Activated CD8-positive, alpha-beta memory T cell treated with anti-CD3 and anti-CD28 coated beads, Interleukin-2, amount 50 U/mL, for 24 hours (primary cell): ENCODE results near the gene ATF1.
"Not testable (repeated sequence)": the region's sequence is repeated elsewhere in the genome, so short reads cannot be mapped to it uniquely, and the experiment has no call there.

Source experiments
- DNase-seq: peaks from one replicate; pipeline ENCODE4 v3.0.0-alpha.2; 2020; ENCODE audit errors: extremely low read depth

ATF1 gene

DNA sequence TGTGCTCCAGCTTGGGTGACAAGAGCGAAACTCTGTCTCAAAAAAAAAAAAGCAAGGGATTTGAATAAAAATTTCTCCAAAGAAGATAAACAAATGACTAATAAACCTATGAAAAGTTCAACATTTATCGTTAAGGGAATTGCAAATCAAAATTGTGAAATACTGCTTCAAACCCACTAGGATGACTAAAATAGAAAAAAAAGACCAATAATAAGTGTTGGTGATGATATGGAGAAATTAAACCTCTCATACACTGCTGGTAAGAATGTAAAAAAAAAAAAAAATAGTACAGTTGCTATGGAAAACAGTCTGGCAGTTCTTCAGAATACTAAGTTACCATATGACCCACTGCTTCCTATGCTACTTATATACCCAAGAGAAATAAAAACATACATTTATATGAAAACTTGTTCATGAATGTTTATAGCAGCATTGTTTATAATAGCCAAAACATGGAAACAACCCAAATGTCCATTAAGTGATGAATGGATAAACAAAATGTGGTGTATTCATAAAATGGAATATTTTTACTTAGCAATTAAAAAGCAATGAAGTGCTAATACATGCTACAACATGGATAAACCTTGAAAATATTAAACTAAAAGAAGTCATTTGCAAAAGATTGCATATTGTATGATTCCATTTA is 39.5 kb downstream of the ATF1 start:
- DNase-seq = no peak

GRCh38 chr12:50806176-50806575 is 42.3 kb downstream of the ATF1 start:
- no peak for DNase-seq

DNA sequence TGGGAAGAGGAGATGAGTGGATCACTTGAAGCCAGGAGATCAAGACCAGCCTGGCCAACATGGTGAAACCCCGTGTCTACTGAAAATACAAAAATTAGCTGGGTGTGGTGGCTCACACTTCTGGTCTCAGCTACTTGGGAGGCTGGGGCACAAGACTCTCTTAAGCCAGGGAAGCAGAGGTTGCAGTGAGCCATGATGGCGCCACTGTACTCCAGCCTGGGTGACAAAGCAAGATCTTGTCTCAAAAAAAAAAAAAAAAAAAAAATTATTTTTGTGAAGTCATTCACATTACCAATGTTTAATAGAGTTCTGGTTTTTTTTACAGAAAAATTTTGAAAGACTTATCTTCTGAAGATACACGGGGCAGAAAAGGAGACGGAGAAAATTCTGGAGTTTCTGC is 45.2 kb downstream of the ATF1 start:
- DNase-seq = not testable (repeated sequence)

GRCh38 chr12:50814921-50815320 is 51.0 kb downstream of the ATF1 start:
- not testable (repeated sequence) for DNase-seq

DNA sequence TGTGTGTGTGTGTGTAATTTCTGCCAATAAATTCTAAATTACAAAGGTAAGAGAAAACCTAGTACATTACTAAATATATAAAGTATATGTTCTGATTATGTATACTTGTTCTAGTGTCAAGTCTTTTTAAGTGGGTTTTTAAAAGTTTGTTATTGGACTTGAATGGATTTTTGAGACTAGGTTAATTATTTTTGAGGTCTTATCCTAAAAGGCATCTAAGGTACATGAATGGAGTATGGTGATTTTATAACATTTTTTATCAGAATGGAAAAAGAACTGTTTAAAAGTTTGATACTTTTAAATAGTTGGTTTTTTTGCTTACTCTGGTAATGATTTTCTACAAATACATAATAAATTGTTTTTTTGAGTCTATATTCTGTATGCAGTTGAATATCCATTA is 56.3 kb downstream of the ATF1 start:
- no peak for DNase-seq

- DNase-seq = no peak
These were observed 58.2 kb downstream of the ATF1 start for GRCh38 chr12:50822082-50822481.

GRCh38 chr12:50823724-50824123 is 59.8 kb downstream of the ATF1 start:
- not testable (repeated sequence) for DNase-seq

DNA sequence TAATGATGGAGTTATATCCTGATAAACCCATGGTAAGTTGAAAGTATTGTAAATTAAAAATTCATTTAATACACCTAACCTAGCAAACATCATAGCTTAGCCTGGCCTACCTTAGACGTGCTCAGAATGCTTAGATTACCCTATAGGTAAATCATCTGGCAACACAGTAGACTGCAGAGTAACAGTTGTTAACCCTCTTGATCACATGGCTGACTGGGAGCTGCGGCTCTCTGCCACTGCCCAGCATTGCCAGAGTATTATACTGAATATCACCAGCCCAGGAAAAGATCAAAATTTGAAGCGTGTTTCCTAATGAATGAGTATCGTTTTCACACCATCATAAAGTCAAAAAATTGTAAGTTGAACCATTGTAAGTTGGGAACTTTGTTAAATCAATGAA is 61.0 kb downstream of the ATF1 start:
- DNase-seq = no peak

- DNase-seq = no peak
These were observed 61.5 kb downstream of the ATF1 start for GRCh38 chr12:50825372-50825838.

- DNase-seq = no peak
These were observed 64.2 kb downstream of the ATF1 start for GRCh38 chr12:50828121-50828520.

DNA sequence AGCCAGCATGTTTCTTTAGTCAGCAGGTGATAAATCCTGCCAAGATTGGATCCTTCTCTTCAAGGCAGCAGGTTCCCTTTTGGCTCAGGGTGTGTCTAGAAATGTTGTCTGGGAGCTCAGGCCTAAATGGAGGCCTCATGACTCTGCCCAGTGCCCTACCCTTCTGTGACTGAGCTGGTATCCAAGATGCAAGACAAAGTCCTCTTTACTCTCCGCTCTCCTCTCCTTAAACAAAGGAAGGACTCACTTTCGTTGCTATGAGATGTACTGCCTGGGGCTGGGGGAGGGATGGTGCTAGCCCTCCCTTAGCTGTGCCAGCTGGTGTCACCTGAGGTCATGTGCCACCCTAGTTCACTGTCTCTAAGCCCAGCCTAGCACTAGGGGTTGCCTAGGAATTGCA is 65.0 kb downstream of the ATF1 start:
- no peak for DNase-seq

DNA sequence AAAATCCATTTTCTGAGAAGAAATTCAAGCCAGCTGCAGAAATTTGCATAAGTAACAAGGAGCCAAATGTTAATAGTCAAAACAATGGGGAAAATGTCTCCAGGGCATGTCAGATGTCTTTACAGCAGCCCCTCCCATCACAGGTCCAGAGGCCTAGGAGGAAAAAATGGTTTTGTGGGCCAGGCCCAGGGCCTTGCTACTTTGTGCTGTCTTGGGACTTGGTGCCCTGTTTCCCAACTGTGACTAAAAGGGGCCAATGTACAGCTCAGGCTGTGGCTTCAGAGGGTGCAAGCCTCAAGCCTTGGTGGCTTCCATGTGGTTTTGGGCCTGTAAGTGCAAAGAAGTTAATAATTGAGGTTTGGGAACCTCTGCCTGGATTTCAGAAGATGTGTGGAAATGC is 69.9 kb downstream of the ATF1 start:
- not testable (repeated sequence) for DNase-seq

DNA sequence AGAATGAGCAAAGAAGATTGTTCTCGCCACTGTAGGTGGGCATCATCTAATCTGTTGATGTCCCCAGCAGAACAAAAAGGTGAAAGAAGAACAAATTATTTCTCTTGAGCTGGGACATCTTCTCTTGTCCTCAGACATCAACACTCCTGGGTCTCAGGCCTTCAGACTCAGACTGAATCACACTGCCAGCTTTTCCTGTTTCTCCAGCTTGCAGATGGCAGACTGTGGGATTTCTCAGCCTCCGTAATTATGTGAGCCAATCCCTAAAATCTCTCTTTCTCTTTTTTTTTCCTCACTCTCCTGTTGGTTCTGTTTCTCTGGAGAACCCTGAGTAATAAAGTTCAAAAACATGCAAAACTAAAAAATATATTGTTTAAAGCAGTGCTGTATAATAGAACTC is 75.1 kb downstream of the ATF1 start:
- DNase-seq = no peak

DNA sequence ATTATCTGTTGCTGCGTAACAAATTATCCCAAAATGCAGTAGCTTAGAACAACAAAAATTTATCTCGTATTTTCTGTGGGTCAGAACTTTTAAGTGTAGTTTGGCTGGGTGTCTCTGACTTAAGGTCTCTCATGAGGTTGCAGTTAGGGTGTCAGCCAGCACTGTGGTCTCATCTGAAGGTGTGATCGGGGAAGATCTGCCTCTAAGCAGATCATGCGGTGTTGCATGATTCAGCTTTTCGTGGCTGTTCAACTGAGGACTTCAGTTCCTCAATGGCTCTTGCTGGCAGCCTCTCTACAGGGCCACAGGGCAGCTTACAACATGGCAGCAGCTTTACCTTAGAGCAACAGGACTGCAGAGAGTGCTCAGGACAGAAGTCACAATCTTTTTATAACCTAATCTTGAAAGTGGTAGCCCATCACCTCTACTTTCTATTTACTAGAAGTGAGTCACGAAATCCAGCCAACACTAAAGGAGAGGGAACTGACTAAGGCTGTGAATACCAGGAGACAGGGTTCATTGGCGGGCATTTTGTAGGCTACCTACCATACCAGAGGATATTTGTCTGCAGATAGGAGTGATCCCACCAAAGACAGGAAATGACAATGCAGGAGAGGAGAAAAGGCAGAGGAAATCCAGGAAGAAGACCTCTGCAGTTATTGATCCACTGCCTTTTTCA is 77.0 kb downstream of the ATF1 start:
- no peak for DNase-seq

DNA sequence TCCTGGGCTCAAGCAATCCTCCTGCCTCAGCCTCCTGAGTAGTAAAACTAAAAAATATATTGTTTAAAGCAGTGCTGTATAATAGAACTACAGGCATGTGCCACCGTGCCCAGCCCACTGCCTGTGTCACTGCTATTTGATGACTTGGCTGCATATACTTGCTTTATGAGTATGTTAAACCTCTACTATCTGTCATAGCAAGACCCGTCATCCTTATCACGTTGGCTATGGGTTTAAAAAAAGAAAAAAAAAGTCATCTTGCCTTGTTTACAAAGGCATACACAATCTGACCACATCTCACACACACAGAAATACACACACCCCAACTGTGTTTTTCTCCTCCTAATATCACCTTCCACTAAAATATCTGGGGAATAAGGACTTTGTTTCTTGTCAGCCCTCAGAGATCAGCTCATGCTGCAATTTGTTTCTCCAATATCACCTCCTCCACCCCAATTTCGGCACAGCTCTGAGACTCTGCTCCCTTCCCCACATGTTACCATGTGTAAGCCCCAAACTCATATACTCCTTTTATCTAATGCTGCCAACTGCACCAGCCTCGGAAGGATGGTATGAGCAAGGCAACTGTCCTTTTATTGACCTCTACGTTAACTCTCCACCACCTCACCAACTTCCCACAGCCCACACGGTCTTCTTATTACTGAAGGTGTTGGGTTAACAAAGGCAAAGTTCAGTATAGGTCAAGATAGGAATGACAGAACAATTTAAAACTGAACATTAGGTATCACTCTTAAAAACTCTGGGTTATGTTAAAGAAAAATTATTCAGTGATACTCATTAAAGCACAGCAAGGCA is 78.0 kb downstream of the ATF1 start:
- DNase-seq = no peak

DNA sequence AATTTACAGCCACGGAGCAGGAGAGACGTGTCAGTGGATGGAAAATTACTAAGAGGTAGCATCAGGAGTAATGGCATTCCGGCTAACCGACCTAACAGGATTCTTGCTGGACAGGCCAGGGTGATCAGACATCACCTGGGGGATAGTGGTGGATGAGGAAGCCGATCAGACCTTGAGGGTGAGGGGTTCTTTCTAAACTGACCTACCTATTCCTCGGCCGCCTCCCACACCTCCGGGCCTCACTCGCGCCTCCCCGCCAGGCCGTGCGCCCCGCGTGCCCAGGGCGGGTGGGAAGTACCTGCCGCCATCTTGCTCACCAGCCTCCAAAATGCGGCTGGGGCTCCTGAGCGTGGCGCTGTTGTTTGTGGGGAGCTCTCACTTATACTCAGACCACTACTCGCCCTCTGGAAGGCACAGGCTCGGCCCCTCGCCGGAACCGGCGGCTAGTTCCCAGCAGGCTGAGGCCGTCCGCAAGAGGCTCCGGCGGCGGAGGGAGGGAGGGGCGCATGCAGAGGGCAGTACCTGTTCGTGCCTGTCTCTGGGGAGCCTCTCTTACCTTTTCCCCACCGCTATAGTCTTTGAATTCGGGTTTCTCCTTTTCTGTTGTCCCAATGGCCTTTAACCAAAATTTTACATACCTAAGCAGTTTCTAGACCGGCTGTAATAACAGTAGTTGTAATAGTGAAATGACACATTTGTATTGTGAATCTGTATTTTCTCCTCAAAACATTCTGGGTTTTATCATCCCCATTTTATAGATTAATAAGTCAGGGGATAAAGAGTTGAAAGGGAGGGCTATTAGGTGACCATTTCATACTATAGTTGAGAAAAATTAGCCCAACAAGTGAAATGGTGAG is 79.0 kb downstream of the ATF1 start, which contains the start of gene TMPRSS12:
Gene TMPRSS12 (plus strand): TSS at position 290 of the 857 bp plus-strand sequence. CDS start 39 bp downstream, at position 329.
- no peak for DNase-seq

DNA sequence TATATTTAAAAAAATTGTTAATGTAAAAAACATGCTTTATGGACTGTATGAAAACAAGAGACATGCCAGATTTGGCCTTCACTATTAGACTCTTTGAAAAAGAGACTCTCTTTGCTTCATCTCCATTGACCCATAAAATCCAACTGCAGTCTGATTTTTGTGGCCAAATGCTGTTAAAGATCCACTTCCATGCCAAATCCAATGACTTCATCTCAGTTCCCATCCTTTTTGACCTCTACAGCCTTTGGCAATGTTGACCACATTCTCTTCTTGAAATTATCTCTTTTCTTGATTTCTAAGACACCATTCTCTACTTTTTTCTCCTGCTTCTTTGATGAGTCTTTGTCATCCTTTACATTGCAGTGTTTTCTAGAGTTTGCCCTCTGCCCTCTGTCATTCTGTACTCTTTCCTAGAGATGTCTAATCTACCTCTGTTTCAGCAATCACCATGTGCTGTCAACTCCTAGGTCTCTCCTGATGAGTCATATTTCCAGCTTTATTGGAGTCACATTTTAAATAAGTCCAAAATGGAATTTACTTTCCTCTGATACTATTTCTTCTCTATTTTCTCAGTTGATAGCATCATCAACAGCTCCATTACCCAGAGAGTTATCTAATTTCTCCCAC is 81.2 kb downstream of the ATF1 start:
- no peak for DNase-seq

- no peak for DNase-seq
These were observed 85.1 kb downstream of the ATF1 start for GRCh38 chr12:50848963-50849362.

- not testable (repeated sequence) for DNase-seq
These were observed 91.3 kb downstream of the ATF1 start for GRCh38 chr12:50855218-50855617.

GRCh38 chr12:50855679-50856078 is 91.8 kb downstream of the ATF1 start:
- not testable (repeated sequence) for DNase-seq
